Effector memory CD4-positive, alpha-beta T cell (primary cell): Measurements from ENCODE around the gene ABL2.

Experiments
- DNase-seq, 3 donors: peaks; one replicate each; pipeline ENCODE4 v3.0.0-alpha.2; 2020
- H3K27ac ChIP-seq: 2 replicates; pipeline ENCODE4 v1.7.0; 2013; ENCODE audit warnings: mild to moderate bottlenecking, low read length, moderate library complexity; ENCODE audit not compliant: insufficient read depth, poor library complexity, severe bottlenecking
- H3K27me3 ChIP-seq: replicated peaks from 2 replicates; pipeline ENCODE4 v1.7.0; 2013; ENCODE audit warnings: mild to moderate bottlenecking, low read length; ENCODE audit not compliant: insufficient read depth, control insufficient read depth, poor library complexity, severe bottlenecking
- H3K36me3 ChIP-seq: 2 replicates; pipeline ENCODE4 v1.7.0; 2013; ENCODE audit warnings: mild to moderate bottlenecking, low read length, moderate library complexity; ENCODE audit not compliant: control insufficient read depth, insufficient read depth
- H3K4me1 ChIP-seq: 2 replicates; pipeline ENCODE4 v1.7.0; 2013; ENCODE audit warnings: low read length, mild to moderate bottlenecking; ENCODE audit not compliant: control insufficient read depth, insufficient read depth, poor library complexity, severe bottlenecking
- H3K4me3 ChIP-seq: 2 replicates; pipeline ENCODE4 v1.7.0; 2013; ENCODE audit warnings: low read length, low read depth, mild to moderate bottlenecking; ENCODE audit not compliant: insufficient read depth, poor library complexity, severe bottlenecking
- H3K9me3 ChIP-seq: 2 replicates; pipeline ENCODE4 v1.7.0; 2013; ENCODE audit warnings: mild to moderate bottlenecking, low read length, moderate library complexity; ENCODE audit not compliant: control insufficient read depth

The ABL2 gene

GRCh38 chr1:179077396-179077795 is 152.1 kb downstream of the ABL2 start:
- no peak overlapping the region for H3K4me3 ChIP-seq
- peaks cover 5% of the 10 kb centered on the region for H3K36me3 ChIP-seq
- no peak for DNase-seq
- no peaks in the 10 kb centered on the region for H3K9me3 ChIP-seq
- peaks cover 10% of the 10 kb centered on the region for H3K4me1 ChIP-seq
- H3K27me3 ChIP-seq: no peaks in the 10 kb centered on the region
- no peak overlapping the region for H3K27ac ChIP-seq

- Histone ChIP-seq H3K27ac (no peak overlapping the region), H3K4me1 (no peaks in the 10 kb centered on the region), H3K36me3 (peaks cover 33% of the 10 kb centered on the region), H3K27me3 (no peaks in the 10 kb centered on the region), H3K4me3 (no peak overlapping the region), H3K9me3 (no peaks in the 10 kb centered on the region)
- DNase-seq: no peak
Measured at GRCh38 chr1:179066471-179066870, 163.0 kb downstream of the ABL2 start.

GRCh38 chr1:179061360-179062282 is 167.9 kb downstream of the ABL2 start:
- peaks cover 24% of the 10 kb centered on the region for H3K36me3 ChIP-seq
- H3K4me1 ChIP-seq: no peaks in the 10 kb centered on the region
- no peak for DNase-seq

GRCh38 chr1:179058487-179059483 is 170.7 kb downstream of the ABL2 start:
- no peaks in the 10 kb centered on the region for H3K27me3 ChIP-seq
- no peak overlapping the region for H3K27ac ChIP-seq
- H3K4me1 ChIP-seq: no peaks in the 10 kb centered on the region
- no peaks in the 10 kb centered on the region for H3K9me3 ChIP-seq
- no peak overlapping the region for H3K4me3 ChIP-seq
- no peak for DNase-seq
- H3K36me3 ChIP-seq: peaks cover 7% of the 10 kb centered on the region

More at GRCh38 chr1:179061360-179062282, 167.9 kb downstream of the ABL2 start:
- no peak overlapping the region for H3K27ac ChIP-seq
- no peaks in the 10 kb centered on the region for H3K9me3 ChIP-seq
- H3K27me3 ChIP-seq: no peaks in the 10 kb centered on the region
- no peak overlapping the region for H3K4me3 ChIP-seq

GRCh38 chr1:179055937-179056336 is 173.5 kb downstream of the ABL2 start:
- peaks cover 5% of the 10 kb centered on the region for H3K36me3 ChIP-seq
- no peaks in the 10 kb centered on the region for H3K9me3 ChIP-seq
- H3K27ac ChIP-seq: no peak overlapping the region
- H3K4me3 ChIP-seq: no peak overlapping the region
- no peaks in the 10 kb centered on the region for H3K4me1 ChIP-seq
- no peaks in the 10 kb centered on the region for H3K27me3 ChIP-seq
- DNase-seq: no peak

- no peak overlapping the region for H3K27ac ChIP-seq
- peaks cover 5% of the 10 kb centered on the region for H3K36me3 ChIP-seq
- H3K27me3 ChIP-seq: no peaks in the 10 kb centered on the region
- no peak for DNase-seq
- H3K4me3 ChIP-seq: no peak overlapping the region
- H3K9me3 ChIP-seq: no peaks in the 10 kb centered on the region
- no peaks in the 10 kb centered on the region for H3K4me1 ChIP-seq
Measured at GRCh38 chr1:179053486-179053885, 176.0 kb downstream of the ABL2 start.

GRCh38 chr1:179052776-179053175 is 176.7 kb downstream of the ABL2 start:
- peaks cover 5% of the 10 kb centered on the region for H3K36me3 ChIP-seq
- H3K9me3 ChIP-seq: no peaks in the 10 kb centered on the region
- no peaks in the 10 kb centered on the region for H3K27me3 ChIP-seq
- no peak for DNase-seq
- no peak overlapping the region for H3K27ac ChIP-seq
- H3K4me3 ChIP-seq: no peak overlapping the region
- no peaks in the 10 kb centered on the region for H3K4me1 ChIP-seq
